GM12874 (cell line): ENCODE measurements around the gene EQTN.

Experiments used
- CTCF ChIP-seq: IDR thresholded peaks from 2 replicates; pipeline ENCODE4 v1.5.1; 2011; ENCODE audit warnings: low read depth, mild to moderate bottlenecking, control low read depth, low read length, moderate library complexity; ENCODE audit not compliant: insufficient read depth

EQTN gene

GRCh38 chr9:27293996-27294395, 3.0 kb downstream of the EQTN start:
- TF ChIP-seq CTCF = no peak

- no peak for TF ChIP-seq CTCF
Observed at GRCh38 chr9:27292659-27293405, 4.1 kb downstream of the EQTN start.

GRCh38 chr9:27291292-27291691, 5.7 kb downstream of the EQTN start:
- no peak for TF ChIP-seq CTCF

GRCh38 chr9:27282269-27282668, 14.7 kb downstream of the EQTN start:
- no peak for TF ChIP-seq CTCF

- TF ChIP-seq CTCF = no peak
Observed at GRCh38 chr9:27280860-27281259, 16.1 kb downstream of the EQTN start.

GRCh38 chr9:27280249-27280648, 16.7 kb downstream of the EQTN start:
- TF ChIP-seq CTCF = no peak

GRCh38 chr9:27279611-27280010, 17.3 kb downstream of the EQTN start:
- TF ChIP-seq CTCF = no peak
